Measurements from ENCODE around the gene ZNF318.
"Not testable (repeated sequence)": the region's sequence is repeated elsewhere in the genome, so short reads cannot be mapped to it uniquely, and the experiment has no call there.

ZNF318 gene

GRCh38 chr6:43369174-43370002 is at the start of gene ZNF318:
Gene ZNF318, minus strand, starts transcription at chr6:43369647. Its CDS starts 282 bp downstream, at chr6:43369365.
- peak; percentile 81 for DNase-seq (ENCODE audit: low read depth)

- DNase-seq (ENCODE audit: low read depth): no peak
Observed at GRCh38 chr6:43416935-43417334, 47.5 kb upstream of the ZNF318 start.

- not testable (repeated sequence) for DNase-seq (ENCODE audit: low read depth)
Observed at GRCh38 chr6:43415275-43415674, 45.8 kb upstream of the ZNF318 start.

- DNase-seq (ENCODE audit: low read depth): no peak
Observed at GRCh38 chr6:43413002-43413401, 43.6 kb upstream of the ZNF318 start.

- DNase-seq (ENCODE audit: low read depth): no peak
Observed at GRCh38 chr6:43412541-43412940, 43.1 kb upstream of the ZNF318 start.

GRCh38 chr6:43410776-43411175 is 41.3 kb upstream of the ZNF318 start:
- not testable (repeated sequence) for DNase-seq (ENCODE audit: low read depth)

GRCh38 chr6:43408259-43408658 is 38.8 kb upstream of the ZNF318 start:
- no peak for DNase-seq (ENCODE audit: low read depth)

- DNase-seq (ENCODE audit: low read depth): no peak
Observed at GRCh38 chr6:43407296-43407695, 37.8 kb upstream of the ZNF318 start.

GRCh38 chr6:43405354-43405753 is 35.9 kb upstream of the ZNF318 start:
- no peak for DNase-seq (ENCODE audit: low read depth)

GRCh38 chr6:43402820-43403219 is 33.4 kb upstream of the ZNF318 start:
- no peak for DNase-seq (ENCODE audit: low read depth)

- no peak for DNase-seq (ENCODE audit: low read depth)
Observed at GRCh38 chr6:43401730-43402129, 32.3 kb upstream of the ZNF318 start.

GRCh38 chr6:43399932-43400487 is 30.6 kb upstream of the ZNF318 start:
- DNase-seq (ENCODE audit: low read depth): no peak

- no peak for DNase-seq (ENCODE audit: low read depth)
Observed at GRCh38 chr6:43396408-43397149, 27.1 kb upstream of the ZNF318 start.

- DNase-seq (ENCODE audit: low read depth): no peak
Observed at GRCh38 chr6:43395776-43396175, 26.3 kb upstream of the ZNF318 start.

- DNase-seq (ENCODE audit: low read depth): no peak
Observed at GRCh38 chr6:43394982-43395381, 25.5 kb upstream of the ZNF318 start.

GRCh38 chr6:43393602-43394001 is 24.2 kb upstream of the ZNF318 start:
- no peak for DNase-seq (ENCODE audit: low read depth)

- not testable (repeated sequence) for DNase-seq (ENCODE audit: low read depth)
Observed at GRCh38 chr6:43393133-43393532, 23.7 kb upstream of the ZNF318 start.

GRCh38 chr6:43391440-43392031 is 22.1 kb upstream of the ZNF318 start:
- no peak for DNase-seq (ENCODE audit: low read depth)

GRCh38 chr6:43390753-43391439 is 21.4 kb upstream of the ZNF318 start:
- not testable (repeated sequence) for DNase-seq (ENCODE audit: low read depth)

- DNase-seq (ENCODE audit: low read depth): no peak
Observed at GRCh38 chr6:43389730-43390295, 20.4 kb upstream of the ZNF318 start.

GRCh38 chr6:43386492-43386891 is 17.0 kb upstream of the ZNF318 start:
- no peak for DNase-seq (ENCODE audit: low read depth)

Data from non-pigmented ciliary epithelial cell (primary cell).